Hepatocyte (in vitro differentiated cells): Measurements from ENCODE around the gene HBA2. TPM values are rescaled to one million over a fixed set of nuclear protein-coding genes. Genes with fewer than 3 reads are reported as not detected.

Experiments used
- DNase-seq: peaks from one replicate; pipeline ENCODE4 v3.0.0-alpha.2; 2016; ENCODE audit warnings: low spot score
- H2AFZ ChIP-seq: fragments of 200-600 bp; sonication (generic); 2 replicates; pipeline ENCODE4 v1.6.0; 2016; ENCODE audit warnings: antibody characterized with exemption, mild to moderate bottlenecking
- H3K27ac ChIP-seq: fragments of 200-600 bp; sonication (generic); 2 replicates; pipeline ENCODE4 v1.5.1; 2016; ENCODE audit warnings: mild to moderate bottlenecking
- H3K27me3 ChIP-seq: fragments of 200-600 bp; sonication (generic); 2 replicates; pipeline ENCODE4 v1.6.1; 2016
- H3K36me3 ChIP-seq: fragments of 200-600 bp; sonication (generic); replicated peaks from 2 replicates; pipeline ENCODE4 v1.5.1; 2016; ENCODE audit warnings: low read depth; ENCODE audit not compliant: insufficient read depth
- H3K4me1 ChIP-seq: fragments of 200-600 bp; sonication (generic); 2 replicates; pipeline ENCODE4 v1.5.1; 2016; ENCODE audit warnings: mild to moderate bottlenecking, moderate library complexity; ENCODE audit not compliant: insufficient read depth
- H3K4me2 ChIP-seq: fragments of 200-600 bp; sonication (generic); 2 replicates; pipeline ENCODE4 v1.6.0; 2016
- H3K4me3 ChIP-seq: fragments of 200-600 bp; sonication (generic); 2 replicates; pipeline ENCODE4 v1.5.1; 2016; ENCODE audit warnings: mild to moderate bottlenecking
- H3K79me2 ChIP-seq: fragments of 200-600 bp; sonication (generic); 2 replicates; pipeline ENCODE4 v1.6.0; 2017; ENCODE audit warnings: mild to moderate bottlenecking
- H3K9me2 ChIP-seq: fragments of 200-600 bp; sonication (generic); replicated peaks from 2 replicates; pipeline ENCODE4 v1.6.0; 2017; ENCODE audit warnings: mild to moderate bottlenecking; ENCODE audit not compliant: insufficient read depth
- H3K9me3 ChIP-seq: fragments of 200-600 bp; sonication (generic); 2 replicates; pipeline ENCODE4 v1.5.1; 2016; ENCODE audit warnings: low read depth, mild to moderate bottlenecking
- H4K20me1 ChIP-seq: fragments of 200-600 bp; sonication (generic); 2 replicates; pipeline ENCODE4 v1.6.0; 2016; ENCODE audit warnings: mild to moderate bottlenecking; ENCODE audit not compliant: insufficient read depth, poor library complexity, severe bottlenecking
- CTCF ChIP-seq: fragments of 200-600 bp; sonication (generic); IDR thresholded peaks from 2 replicates; pipeline ENCODE4 v1.5.1; 2016; ENCODE audit warnings: antibody characterized with exemption, mild to moderate bottlenecking; ENCODE audit not compliant: poor library complexity
- EZH2 ChIP-seq: fragments of 200-600 bp; sonication (generic); IDR thresholded peaks from 2 replicates; pipeline ENCODE4 v1.6.1; 2016; ENCODE audit warnings: antibody characterized with exemption, mild to moderate bottlenecking, borderline replicate concordance
- EZH2phosphoT487 ChIP-seq: fragments of 200-600 bp; sonication (generic); IDR thresholded peaks from one replicate; pipeline ENCODE4 v1.6.1; 2018; ENCODE audit warnings: antibody characterized with exemption, mild to moderate bottlenecking, low read depth, moderate library complexity; ENCODE audit not compliant: unreplicated experiment, severe bottlenecking
- WGBS: methylation state at CpG from one replicate; pipeline ENCODE4 v1.1.6; 2016; ENCODE audit warnings: low lambda C conversion rate; ENCODE audit errors: missing lambda C conversion rate; 5-methylcytosine and 5-hydroxymethylcytosine counted together
- polyA plus RNA-seq: library from polyadenylated mRNA; unstranded; fragments of >200 nt; fragmentation: Nextera tagmentation; extraction: Ambion mirVana; gene quantifications from 2 replicates; pipeline ENCODE4 v1.2.1, GENCODE V29; 2016
- total RNA-seq: library from RNA; depleted of rRNA; stranded (reverse); fragments of >200 nt; gene quantifications from 2 replicates; pipeline ENCODE4 v1.2.3, GENCODE V29; 2014

The HBA2 gene
- total and polyA plus RNA-seq, 2 experiments from 2014 or later = not detected

GRCh38 chr16:140175-140857 is 32.4 kb upstream of the HBA2 start:
- H3K4me3 ChIP-seq = no peak overlapping the region
- 71% methylated on average over 10 of the region's 10 CpGs for WGBS
- no peaks in the 10 kb centered on the region for H4K20me1 ChIP-seq
- DNase-seq = no peak
- no peaks in the 10 kb centered on the region for H3K9me2 ChIP-seq
- TF ChIP-seq EZH2 (no peak), CTCF (no peak), EZH2phosphoT487 (no peak)
- H2AFZ ChIP-seq = no peak overlapping the region
- H3K79me2 ChIP-seq = peaks cover 24% of the 10 kb centered on the region
- no peaks in the 10 kb centered on the region for H3K36me3 ChIP-seq
- H3K27ac ChIP-seq = no peak overlapping the region
- H3K4me1 ChIP-seq = no peaks in the 10 kb centered on the region
- no peak overlapping the region for H3K4me2 ChIP-seq
- no peaks in the 10 kb centered on the region for H3K9me3 ChIP-seq
- no peaks in the 10 kb centered on the region for H3K27me3 ChIP-seq

- Histone ChIP-seq H3K9me3 (no peaks in the 10 kb centered on the region), H3K4me1 (no peaks in the 10 kb centered on the region), H3K79me2 (peaks cover 5% of the 10 kb centered on the region), H3K4me2 (no peak overlapping the region), H3K4me3 (no peak overlapping the region), H3K9me2 (no peaks in the 10 kb centered on the region), H2AFZ (no peak overlapping the region), H3K27me3 (no peaks in the 10 kb centered on the region), H4K20me1 (no peaks in the 10 kb centered on the region), H3K27ac (no peak overlapping the region), H3K36me3 (no peaks in the 10 kb centered on the region)
- TF ChIP-seq EZH2 (no peak), CTCF (no peak), EZH2phosphoT487 (no peak)
- WGBS = 91% methylated on average over 12 of the region's 12 CpGs
- DNase-seq = no peak
Observed at GRCh38 chr16:142405-142967, 30.2 kb upstream of the HBA2 start.

GRCh38 chr16:143047-143446 is 29.6 kb upstream of the HBA2 start:
- no peaks in the 10 kb centered on the region for H3K9me2 ChIP-seq
- peaks cover under 1% of the 10 kb centered on the region for H3K79me2 ChIP-seq
- H3K9me3 ChIP-seq = no peaks in the 10 kb centered on the region
- H3K4me1 ChIP-seq = no peaks in the 10 kb centered on the region
- H3K36me3 ChIP-seq = no peaks in the 10 kb centered on the region
- H2AFZ ChIP-seq = no peak overlapping the region
- no peaks in the 10 kb centered on the region for H4K20me1 ChIP-seq
- H3K4me3 ChIP-seq = no peak overlapping the region
- H3K27me3 ChIP-seq = no peaks in the 10 kb centered on the region
- no peak overlapping the region for H3K4me2 ChIP-seq
- no peak for TF ChIP-seq EZH2
- no peak for TF ChIP-seq CTCF
- TF ChIP-seq EZH2phosphoT487 = no peak
- no peak for DNase-seq
- WGBS = 89% methylated on average over 6 of the region's 6 CpGs
- no peak overlapping the region for H3K27ac ChIP-seq
